ENCODE results near the gene BCL11A.

DNA sequence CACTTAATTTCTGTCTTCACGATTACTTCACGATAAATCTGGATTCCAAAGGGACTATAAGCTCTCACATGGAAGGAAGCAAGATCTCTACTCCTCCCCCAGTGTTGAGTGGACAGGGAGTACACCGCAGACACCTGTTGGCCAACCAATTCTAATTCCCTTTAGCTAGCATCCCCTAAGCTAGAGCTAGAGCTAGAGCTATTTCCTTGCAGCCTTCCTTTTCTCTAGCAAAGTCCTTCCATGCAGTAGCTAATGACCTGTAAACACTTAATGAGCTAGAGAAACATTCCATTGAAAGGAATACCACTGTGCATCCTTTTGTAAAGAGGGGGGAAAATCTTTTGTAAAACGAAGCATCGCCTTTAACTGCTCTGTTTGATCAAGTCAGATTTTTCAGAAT, 56.5 kb downstream of the BCL11A start:
- no peak for TF ChIP-seq CTCF (IDR thresholded peaks at IDR 0.05; ENCODE audit: insufficient read depth, low read length, poor library complexity, severe bottlenecking)
- no peak for TF ChIP-seq EZH2phosphoT487 (conservative IDR thresholded peaks at IDR 0.05; ENCODE audit: low read length)

Data from SU-DHL-6 (cell line).